Measurements from ENCODE around the gene PANK1. TPM values are rescaled to one million over a fixed set of nuclear protein-coding genes. Genes with fewer than 3 reads are reported as not detected.

Gene PANK1
- total RNA-seq, 1 experiment from 2014 or later = 10.7 TPM

DNA sequence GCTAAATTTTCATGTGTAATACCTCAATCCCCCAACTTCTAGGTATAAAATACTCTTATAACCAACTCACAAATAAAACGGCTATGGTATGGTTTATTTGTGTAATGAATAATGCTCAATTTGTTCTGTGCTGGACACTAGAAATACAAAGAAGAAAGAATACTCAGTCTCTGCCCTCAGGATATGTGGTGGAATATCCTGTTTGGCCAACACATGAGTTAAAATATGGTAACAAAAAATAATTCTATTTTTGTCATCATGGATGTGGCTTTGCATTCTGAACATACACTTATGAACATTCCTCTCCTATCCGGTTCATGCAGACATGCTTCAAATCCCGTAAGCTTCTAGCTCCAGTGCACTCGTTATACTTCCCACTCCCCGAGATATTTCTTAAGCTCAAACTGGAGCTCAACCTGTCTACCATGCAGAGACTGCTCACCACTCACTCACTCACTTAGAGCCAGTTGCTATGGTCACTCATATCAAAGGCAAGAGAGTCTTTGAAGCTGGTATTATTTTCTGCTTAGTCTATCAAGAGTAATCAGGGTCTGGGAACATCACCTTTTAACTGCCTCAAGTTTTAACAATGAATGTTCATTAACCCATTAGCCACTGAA is 55.8 kb downstream of the PANK1 start:
- DNase-seq (ENCODE audit: low spot score) = no peak
- in situ Hi-C loops (cut with HindIII; ENCODE audit: low sequenced_read_pairs) = no loop called here

- no peak for DNase-seq (ENCODE audit: low spot score)
- in situ Hi-C loops (cut with HindIII; ENCODE audit: low sequenced_read_pairs) = no loop called here
Observed at GRCh38 chr10:89588671-89589070, 56.4 kb downstream of the PANK1 start.

DNA sequence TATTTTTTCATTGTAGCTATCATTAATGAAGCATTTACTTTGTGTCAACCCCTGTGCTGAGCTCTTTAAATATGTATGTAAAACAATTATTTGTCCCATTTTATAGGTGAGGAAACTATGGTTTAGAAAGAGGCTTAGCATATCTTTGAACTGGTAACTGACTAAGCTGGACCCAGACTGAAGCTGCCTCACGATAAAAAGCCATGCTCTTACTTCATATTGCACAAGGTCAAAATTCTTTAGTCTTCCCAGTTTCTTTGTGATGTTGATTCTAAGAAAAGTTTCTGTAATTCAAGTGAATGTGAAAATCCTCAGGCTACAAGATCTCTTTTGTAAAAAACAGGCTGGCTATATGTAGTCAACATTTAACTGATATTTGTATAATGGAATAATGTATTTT is 63.0 kb downstream of the PANK1 start:
- DNase-seq (ENCODE audit: low spot score) = no peak
- in situ Hi-C loops (cut with HindIII; ENCODE audit: low sequenced_read_pairs) = no loop called here

DNA sequence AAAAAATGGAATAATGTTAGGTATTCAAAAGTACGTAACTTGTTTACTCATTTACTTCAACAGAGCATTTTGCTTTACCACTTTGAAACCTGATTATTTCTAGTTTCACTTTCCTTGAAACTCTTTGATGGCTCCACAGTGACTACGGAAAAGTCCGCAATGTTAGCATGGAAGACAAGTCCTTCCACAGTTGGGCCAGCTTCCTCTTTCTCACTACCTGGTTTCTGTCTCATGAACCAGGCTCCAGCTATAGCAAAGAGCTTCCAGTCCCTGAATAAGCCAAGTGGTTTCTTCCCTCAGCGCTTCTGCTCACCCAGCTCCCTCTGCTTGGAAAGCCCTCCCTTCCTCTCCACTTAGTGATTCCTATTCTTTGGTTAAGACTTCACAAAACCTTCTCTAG is 64.8 kb downstream of the PANK1 start:
- in situ Hi-C loops (cut with HindIII; ENCODE audit: low sequenced_read_pairs) = no loop called here
- no peak for DNase-seq (ENCODE audit: low spot score)

- in situ Hi-C loops (cut with HindIII; ENCODE audit: low sequenced_read_pairs) = no loop called here
- DNase-seq (ENCODE audit: low spot score) = no peak
Observed at GRCh38 chr10:89576696-89577095, 68.3 kb downstream of the PANK1 start.

GRCh38 chr10:89576022-89576421 is 69.0 kb downstream of the PANK1 start:
- in situ Hi-C loops (cut with HindIII; ENCODE audit: low sequenced_read_pairs) = no loop called here
- DNase-seq (ENCODE audit: low spot score) = no peak

DNA sequence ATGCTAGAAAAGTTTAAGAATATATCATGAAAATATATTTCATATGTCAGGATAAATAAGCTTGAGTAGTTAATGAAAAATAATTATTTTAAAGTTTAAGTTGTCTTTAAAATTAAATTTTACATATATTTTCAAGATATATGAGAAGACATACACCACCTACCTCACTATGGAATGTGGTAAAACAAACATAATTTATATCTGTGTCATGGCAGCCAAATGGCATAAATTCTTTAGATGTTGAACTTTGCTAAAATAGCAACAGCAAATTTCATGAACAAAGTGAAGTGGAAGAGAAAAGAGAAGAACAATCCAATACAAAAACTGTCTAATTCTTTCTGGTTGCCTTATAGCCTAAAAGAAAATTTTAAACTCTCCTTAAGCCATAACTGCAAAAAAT is 70.0 kb downstream of the PANK1 start:
- no peak for DNase-seq (ENCODE audit: low spot score)
- in situ Hi-C loops (cut with HindIII; ENCODE audit: low sequenced_read_pairs) = no loop called here

DNA sequence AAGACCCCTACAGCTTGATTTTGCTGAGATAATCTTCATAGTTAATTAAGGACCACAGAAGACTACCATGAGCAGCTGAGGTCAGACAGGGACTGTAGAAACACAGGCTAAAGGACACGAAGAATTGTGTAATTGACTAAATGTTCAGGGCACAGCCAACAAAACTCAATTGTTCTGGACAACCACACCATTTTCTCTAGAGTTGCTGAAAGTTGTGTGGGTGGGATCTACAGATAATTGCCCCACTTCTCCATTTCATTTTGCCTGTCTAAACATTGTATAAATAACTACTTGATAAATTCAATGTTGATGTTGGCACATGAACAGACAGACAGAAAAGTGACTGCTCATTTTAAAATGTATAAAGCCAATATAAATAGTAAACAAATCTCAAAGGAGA is 70.7 kb downstream of the PANK1 start:
- in situ Hi-C loops (cut with HindIII; ENCODE audit: low sequenced_read_pairs) = no loop called here
- no peak for DNase-seq (ENCODE audit: low spot score)

GRCh38 chr10:89567576-89568245 is 77.3 kb downstream of the PANK1 start:
- no peak for DNase-seq (ENCODE audit: low spot score)
- in situ Hi-C loops (cut with HindIII; ENCODE audit: low sequenced_read_pairs) = no loop called here

GRCh38 chr10:89566992-89567391 is 78.0 kb downstream of the PANK1 start:
- in situ Hi-C loops (cut with HindIII; ENCODE audit: low sequenced_read_pairs) = no loop called here
- no peak for DNase-seq (ENCODE audit: low spot score)

DNA sequence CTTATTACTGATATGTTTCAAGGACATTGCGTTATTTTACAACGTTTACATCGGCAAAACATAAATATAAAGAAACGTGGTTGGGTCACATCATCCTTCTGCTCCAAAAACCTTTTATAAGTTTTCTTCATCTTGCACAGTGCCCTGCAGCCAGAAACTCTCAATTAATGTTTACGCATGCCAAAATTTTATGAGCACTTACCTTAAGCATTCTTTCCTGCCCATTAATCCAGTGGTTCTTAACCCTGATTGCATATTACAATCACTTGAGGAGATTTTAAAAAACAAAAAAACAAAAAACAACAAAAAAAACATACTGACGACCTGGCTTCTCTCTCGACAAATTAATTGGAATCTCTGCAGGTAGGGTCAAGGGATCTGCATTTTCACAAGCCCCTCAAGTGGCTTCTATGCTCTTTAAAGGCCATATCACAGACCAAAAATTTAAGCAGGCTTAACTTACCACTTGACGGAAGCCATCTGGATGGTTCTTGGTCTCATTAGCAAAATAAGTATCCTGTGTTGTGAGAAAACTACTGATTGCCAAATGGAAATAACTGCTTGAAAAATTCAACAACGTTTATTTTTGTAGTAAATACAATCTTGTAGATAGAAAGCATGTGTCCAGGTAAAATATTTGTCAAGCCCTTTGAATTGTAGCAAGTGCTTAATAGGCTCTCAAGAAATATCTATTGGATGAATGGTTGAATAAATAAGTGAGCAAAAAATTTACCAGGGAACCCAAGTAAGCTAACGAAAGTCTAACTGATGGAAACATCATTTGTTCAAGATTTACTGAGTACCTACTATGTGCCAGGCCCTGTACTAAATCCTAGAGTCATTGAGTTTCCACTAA is 78.7 kb downstream of the PANK1 start:
- in situ Hi-C loops (cut with HindIII; ENCODE audit: low sequenced_read_pairs) = no loop called here
- DNase-seq (ENCODE audit: low spot score) = no peak

GRCh38 chr10:89565180-89565579 is 79.9 kb downstream of the PANK1 start:
- in situ Hi-C loops (cut with HindIII; ENCODE audit: low sequenced_read_pairs) = no loop called here
- no peak for DNase-seq (ENCODE audit: low spot score)

GRCh38 chr10:89563861-89564478 is 81.1 kb downstream of the PANK1 start:
- in situ Hi-C loops (cut with HindIII; ENCODE audit: low sequenced_read_pairs) = no loop called here

GRCh38 chr10:89563311-89563710 is 81.7 kb downstream of the PANK1 start:
- DNase-seq (ENCODE audit: low spot score) = no peak
- in situ Hi-C loops (cut with HindIII; ENCODE audit: low sequenced_read_pairs) = no loop called here

More at GRCh38 chr10:89563861-89564478, 81.1 kb downstream of the PANK1 start:
- DNase-seq (ENCODE audit: low spot score) = peak; percentile 71

GRCh38 chr10:89556600-89556999 is 88.4 kb downstream of the PANK1 start:
- DNase-seq (ENCODE audit: low spot score) = no peak
- in situ Hi-C loops (cut with HindIII; ENCODE audit: low sequenced_read_pairs) = no loop called here

DNA sequence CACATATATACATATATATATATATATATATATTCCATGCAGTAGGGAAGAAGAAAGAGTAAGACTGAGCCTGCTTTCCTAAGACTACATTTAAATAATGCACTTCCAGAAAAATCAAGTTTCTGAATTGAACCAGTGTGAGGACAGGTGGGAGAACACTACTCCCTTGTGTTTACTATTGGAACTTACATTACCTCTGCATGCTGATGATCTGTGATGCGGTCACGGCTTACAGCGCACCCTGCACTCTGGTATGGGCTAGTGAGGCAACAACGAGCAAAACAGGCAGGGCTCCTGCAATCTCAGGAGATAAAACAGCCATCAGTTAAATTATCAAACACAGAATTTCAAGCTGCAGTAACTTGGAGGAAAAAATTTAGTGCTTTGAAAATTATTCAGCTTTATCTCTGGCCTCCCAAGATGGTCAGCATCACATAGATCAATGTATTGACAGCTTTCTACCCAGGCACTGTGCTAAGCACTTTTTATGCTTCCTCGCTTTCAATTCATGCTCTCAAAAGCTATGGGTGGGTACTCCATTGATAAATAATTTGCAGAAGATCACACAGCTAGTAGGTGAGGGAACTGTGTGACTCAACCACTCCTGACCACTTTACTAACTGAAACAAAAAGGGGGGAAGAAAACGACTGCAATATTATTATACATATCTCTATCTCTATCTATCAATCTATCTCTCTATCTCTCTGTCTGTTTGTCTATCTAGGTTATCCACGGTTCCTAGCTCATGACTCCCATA is 89.2 kb downstream of the PANK1 start:
- in situ Hi-C loops (cut with HindIII; ENCODE audit: low sequenced_read_pairs) = no loop called here
- DNase-seq (ENCODE audit: low spot score) = no peak

DNA sequence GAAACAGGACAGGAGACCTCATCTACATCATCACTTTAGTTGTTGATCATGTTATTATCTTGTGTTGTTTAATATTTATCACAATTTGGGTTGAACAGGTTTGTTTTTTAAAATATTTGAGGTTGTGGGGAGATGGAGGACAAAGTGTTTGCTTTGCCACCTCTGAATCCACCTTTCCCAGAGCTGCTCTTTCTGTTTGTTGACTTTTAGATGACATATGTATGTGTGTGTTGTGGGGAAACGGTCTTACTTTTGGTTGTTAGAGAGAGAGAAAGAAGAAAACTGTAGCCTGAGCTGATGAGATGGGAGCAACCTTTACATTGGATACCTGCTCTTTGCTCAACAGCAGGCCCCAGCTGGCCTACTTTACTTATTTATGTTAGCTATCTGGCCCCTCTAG is 90.6 kb downstream of the PANK1 start:
- no peak for DNase-seq (ENCODE audit: low spot score)
- in situ Hi-C loops (cut with HindIII; ENCODE audit: low sequenced_read_pairs) = no loop called here

DNA sequence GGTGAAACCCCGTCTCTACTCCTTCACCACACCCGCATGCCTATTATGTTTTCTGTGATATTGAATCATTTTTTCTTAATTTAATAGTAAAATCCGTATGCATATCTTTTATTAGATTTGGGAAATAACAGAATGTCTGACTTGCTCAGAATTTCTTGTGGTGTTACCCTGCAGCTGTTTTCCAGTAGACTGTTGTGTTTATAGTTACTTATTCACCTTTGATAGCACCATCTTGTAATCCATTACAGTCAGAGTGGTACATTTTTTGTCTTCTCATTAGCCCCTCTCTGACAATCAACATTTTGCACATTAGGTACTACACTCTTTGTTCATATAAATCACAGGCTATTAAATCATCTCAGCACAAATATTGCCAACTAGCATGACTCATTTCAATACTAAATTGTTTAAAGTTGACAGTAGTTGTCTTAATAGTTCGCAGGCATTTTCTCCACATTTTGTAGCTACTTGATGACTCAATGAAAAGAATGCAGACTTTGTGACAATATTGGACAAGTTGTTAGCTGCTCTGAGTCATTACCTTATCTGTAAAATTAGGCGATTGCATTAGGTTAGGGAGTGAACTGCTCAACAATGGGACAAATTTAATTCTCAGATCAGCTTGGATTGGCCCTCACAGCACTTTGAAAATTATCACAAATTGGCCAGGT is 91.8 kb downstream of the PANK1 start:
- in situ Hi-C loops (cut with HindIII; ENCODE audit: low sequenced_read_pairs) = no loop called here
- no peak for DNase-seq (ENCODE audit: low spot score)

DNA sequence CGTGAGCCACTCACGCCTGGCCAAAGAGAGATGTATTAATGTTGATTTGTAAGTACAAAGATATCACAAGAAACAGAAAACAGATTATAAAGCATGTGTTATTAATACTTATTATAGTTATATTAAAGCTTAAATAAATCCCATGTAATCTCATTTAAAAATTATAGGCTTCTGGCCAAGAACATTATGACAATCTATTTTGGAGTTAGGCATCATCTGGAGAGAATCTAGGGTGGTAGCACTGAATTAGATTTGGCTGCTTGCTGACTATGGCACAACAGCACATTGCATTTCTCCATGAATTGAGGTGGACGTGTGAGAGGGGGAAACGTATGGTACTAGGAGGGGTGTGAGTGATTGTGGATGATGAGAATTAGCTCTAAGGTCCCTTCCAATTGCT is 92.8 kb downstream of the PANK1 start:
- in situ Hi-C loops (cut with HindIII; ENCODE audit: low sequenced_read_pairs) = no loop called here

More for the DNA sequence above, 92.8 kb downstream of the PANK1 start:
- DNase-seq (ENCODE audit: low spot score) = no peak

Data from G401 (cell line).